ENCODE results near the gene GABRP.
"Not testable (repeated sequence)": the region's sequence is repeated elsewhere in the genome, so short reads cannot be mapped to it uniquely, and the experiment has no call there.

GABRP gene

GRCh38 chr5:170756691-170757090 is 26.8 kb upstream of the GABRP start:
- Histone ChIP-seq H3K4me1 (ENCODE audit: insufficient read depth, low read length) (peaks cover 20% of the 10 kb centered on the region), H3K27me3 (ENCODE audit: insufficient read depth, low read length) (no peaks in the 10 kb centered on the region), H3K9ac (ENCODE audit: low read depth, low read length) (no peak overlapping the region), H3K27ac (ENCODE audit: low read depth, low read length) (no peak overlapping the region), H3K4me3 (ENCODE audit: low read length) (no peak overlapping the region), H3K9me3 (ENCODE audit: insufficient read depth, low read depth, low read length) (no peaks in the 10 kb centered on the region), H3K36me3 (ENCODE audit: insufficient read depth, low read length) (no peaks in the 10 kb centered on the region)
- 91% methylated on average over 8 of the region's 8 CpGs for WGBS

DNA sequence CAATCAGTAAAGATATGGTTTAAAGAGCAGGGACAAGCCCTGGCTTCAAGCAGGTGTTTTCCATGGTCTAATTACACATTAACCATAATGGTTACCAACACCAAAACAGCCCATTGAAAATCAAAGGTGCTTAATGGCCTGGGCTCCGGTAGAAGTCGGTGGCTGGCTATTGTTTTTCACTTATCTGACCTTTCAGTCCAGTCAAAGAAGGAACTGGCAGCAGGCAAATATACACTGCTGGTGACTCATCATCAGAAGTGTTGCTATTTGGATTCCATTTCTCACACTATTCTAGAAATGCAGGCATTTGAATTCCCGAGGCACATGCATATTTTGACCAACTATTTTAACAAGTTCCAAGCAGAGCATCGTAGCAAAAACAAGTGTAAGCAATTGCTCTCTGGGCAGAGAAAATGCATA is 26.3 kb upstream of the GABRP start:
- Histone ChIP-seq H3K9ac (ENCODE audit: low read depth, low read length) (no peak overlapping the region), H3K27me3 (ENCODE audit: insufficient read depth, low read length) (no peaks in the 10 kb centered on the region), H3K4me1 (ENCODE audit: insufficient read depth, low read length) (peaks cover 23% of the 10 kb centered on the region), H3K4me3 (ENCODE audit: low read length) (no peak overlapping the region), H3K27ac (ENCODE audit: low read depth, low read length) (no peak overlapping the region), H3K36me3 (ENCODE audit: insufficient read depth, low read length) (no peaks in the 10 kb centered on the region), H3K9me3 (ENCODE audit: insufficient read depth, low read depth, low read length) (no peaks in the 10 kb centered on the region)
- WGBS, result 54% methylated on average over 4 of the region's 4 CpGs

GRCh38 chr5:170757669-170758068 is 25.9 kb upstream of the GABRP start:
- 86% methylated on average over 2 of the region's 2 CpGs for WGBS
- H3K27me3 ChIP-seq (ENCODE audit: insufficient read depth, low read length), result no peaks in the 10 kb centered on the region
- H3K4me1 ChIP-seq (ENCODE audit: insufficient read depth, low read length), result peaks cover 23% of the 10 kb centered on the region
- no peak overlapping the region for H3K27ac ChIP-seq (ENCODE audit: low read depth, low read length)
- no peak overlapping the region for H3K9ac ChIP-seq (ENCODE audit: low read depth, low read length)
- H3K9me3 ChIP-seq (ENCODE audit: insufficient read depth, low read depth, low read length), result no peaks in the 10 kb centered on the region
- no peaks in the 10 kb centered on the region for H3K36me3 ChIP-seq (ENCODE audit: insufficient read depth, low read length)
- no peak overlapping the region for H3K4me3 ChIP-seq (ENCODE audit: low read length)

DNA sequence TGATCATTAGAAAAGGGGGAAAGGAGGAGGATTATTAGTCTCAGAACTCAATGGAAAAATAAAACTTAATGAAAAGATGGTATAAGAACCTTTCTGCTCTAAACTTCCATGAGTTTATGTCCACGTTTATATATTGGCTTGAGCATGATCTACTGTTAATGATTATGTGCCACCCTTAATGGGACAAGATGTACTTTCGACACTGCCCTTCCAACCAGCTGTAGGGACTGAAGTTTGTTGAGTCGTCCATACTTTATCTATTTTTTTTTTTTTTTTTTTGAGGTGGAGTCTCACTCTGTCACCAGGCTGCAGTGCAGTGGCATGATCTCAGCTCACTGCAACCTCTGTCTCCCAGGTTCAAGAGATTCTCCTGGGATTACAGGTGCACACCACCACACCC is 25.0 kb upstream of the GABRP start:
- H3K36me3 ChIP-seq (ENCODE audit: insufficient read depth, low read length), result no peaks in the 10 kb centered on the region
- H3K27ac ChIP-seq (ENCODE audit: low read depth, low read length), result no peak overlapping the region
- H3K9me3 ChIP-seq (ENCODE audit: insufficient read depth, low read depth, low read length), result no peaks in the 10 kb centered on the region
- no peak overlapping the region for H3K9ac ChIP-seq (ENCODE audit: low read depth, low read length)
- H3K4me3 ChIP-seq (ENCODE audit: low read length), result no peak overlapping the region
- peaks cover 23% of the 10 kb centered on the region for H3K4me1 ChIP-seq (ENCODE audit: insufficient read depth, low read length)
- 98% methylated on average over 2 of the region's 3 CpGs for WGBS
- H3K27me3 ChIP-seq (ENCODE audit: insufficient read depth, low read length), result no peaks in the 10 kb centered on the region

DNA sequence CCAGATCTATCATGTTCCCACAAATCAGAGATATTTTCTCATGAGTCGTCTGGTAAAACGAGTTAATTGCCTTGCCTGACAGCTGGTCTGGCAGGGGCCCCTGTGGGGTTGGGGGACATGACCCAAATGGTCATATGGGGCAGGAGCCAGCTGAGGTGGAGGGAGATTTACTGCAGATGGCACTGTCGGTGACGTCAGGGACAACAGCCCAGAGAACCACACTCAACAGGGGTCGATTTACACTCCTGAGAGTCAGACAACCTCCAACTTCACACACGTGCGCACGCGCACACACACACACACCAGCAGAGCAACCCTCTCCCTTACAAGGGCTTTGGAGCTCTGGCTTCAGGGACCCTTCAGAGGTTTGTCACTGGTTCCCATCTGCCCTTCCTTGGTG is 23.4 kb upstream of the GABRP start:
- WGBS, result 95% methylated on average over 9 of the region's 9 CpGs
- Histone ChIP-seq H3K36me3 (ENCODE audit: insufficient read depth, low read length) (no peaks in the 10 kb centered on the region), H3K4me1 (ENCODE audit: insufficient read depth, low read length) (peaks cover 23% of the 10 kb centered on the region), H3K4me3 (ENCODE audit: low read length) (no peak overlapping the region), H3K9me3 (ENCODE audit: insufficient read depth, low read depth, low read length) (no peaks in the 10 kb centered on the region), H3K9ac (ENCODE audit: low read depth, low read length) (no peak overlapping the region), H3K27ac (ENCODE audit: low read depth, low read length) (peak overlapping the region; percentile 12; the same call in 1 of the 2 replicates), H3K27me3 (ENCODE audit: insufficient read depth, low read length) (no peaks in the 10 kb centered on the region)

GRCh38 chr5:170761048-170761707 is 22.3 kb upstream of the GABRP start:
- Histone ChIP-seq H3K4me1 (ENCODE audit: insufficient read depth, low read length) (peaks cover 23% of the 10 kb centered on the region), H3K4me3 (ENCODE audit: low read length) (0 out of 2 replicates have a peak overlapping the region, but pooled peaks have one; percentile 28), H3K36me3 (ENCODE audit: insufficient read depth, low read length) (no peaks in the 10 kb centered on the region), H3K9me3 (ENCODE audit: insufficient read depth, low read depth, low read length) (no peaks in the 10 kb centered on the region), H3K27ac (ENCODE audit: low read depth, low read length) (peak overlapping the region; percentile 98), H3K9ac (ENCODE audit: low read depth, low read length) (peak overlapping the region; percentile 84), H3K27me3 (ENCODE audit: insufficient read depth, low read length) (no peaks in the 10 kb centered on the region)
- 68% methylated on average over 7 of the region's 7 CpGs for whole genome bisulfite sequencing

DNA sequence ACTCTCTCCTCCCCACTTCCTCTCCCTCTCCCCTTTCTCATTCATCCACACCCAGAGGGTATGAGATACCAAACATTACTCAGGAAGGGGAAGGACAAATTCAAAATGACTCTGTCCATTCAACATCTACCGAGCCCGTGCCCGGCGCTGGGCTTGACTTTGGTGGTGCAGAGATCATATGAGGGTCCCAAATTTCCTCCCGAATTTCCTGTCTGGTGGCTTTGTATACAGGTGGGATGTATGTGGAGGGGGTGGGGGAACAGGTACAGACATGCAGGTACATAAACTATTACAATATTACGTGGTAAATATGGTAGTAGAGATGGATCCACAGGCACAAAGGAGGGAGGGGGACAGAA is 21.8 kb upstream of the GABRP start:
- H3K27me3 ChIP-seq (ENCODE audit: insufficient read depth, low read length), result no peaks in the 10 kb centered on the region
- H3K27ac ChIP-seq (ENCODE audit: low read depth, low read length), result peak overlapping the region; percentile 98

GRCh38 chr5:170762298-170762697 is 21.2 kb upstream of the GABRP start:
- H3K9ac ChIP-seq (ENCODE audit: low read depth, low read length); H3K27me3 ChIP-seq (ENCODE audit: insufficient read depth, low read length); H3K27ac ChIP-seq (ENCODE audit: low read depth, low read length); H3K4me3 ChIP-seq (ENCODE audit: low read length); H3K36me3 ChIP-seq (ENCODE audit: insufficient read depth, low read length); H3K9me3 ChIP-seq (ENCODE audit: insufficient read depth, low read depth, low read length): not testable (repeated sequence)
- WGBS, result 66% methylated on average over 9 of the region's 9 CpGs
- H3K4me1 ChIP-seq (ENCODE audit: insufficient read depth, low read length), result peaks cover 23% of the 10 kb centered on the region

More for the DNA sequence above, 21.8 kb upstream of the GABRP start:
- 81% methylated on average over 6 of the region's 6 CpGs for WGBS
- Histone ChIP-seq H3K4me1 (ENCODE audit: insufficient read depth, low read length) (peaks cover 23% of the 10 kb centered on the region), H3K36me3 (ENCODE audit: insufficient read depth, low read length) (no peaks in the 10 kb centered on the region), H3K4me3 (ENCODE audit: low read length) (peak overlapping the region; percentile 28; the same call in 1 of the 2 replicates), H3K9me3 (ENCODE audit: insufficient read depth, low read depth, low read length) (no peaks in the 10 kb centered on the region), H3K9ac (ENCODE audit: low read depth, low read length) (peak overlapping the region; percentile 84)

GRCh38 chr5:170765868-170766267 is 17.7 kb upstream of the GABRP start:
- WGBS, result 76% methylated on average over 9 of the region's 9 CpGs
- H3K27me3 ChIP-seq (ENCODE audit: insufficient read depth, low read length); H3K9me3 ChIP-seq (ENCODE audit: insufficient read depth, low read depth, low read length); H3K36me3 ChIP-seq (ENCODE audit: insufficient read depth, low read length); H3K9ac ChIP-seq (ENCODE audit: low read depth, low read length); H3K27ac ChIP-seq (ENCODE audit: low read depth, low read length): not testable (repeated sequence)
- peak overlapping the region; percentile 13; the same call in 1 of the 2 replicates for H3K4me3 ChIP-seq (ENCODE audit: low read length)
- peaks cover 19% of the 10 kb centered on the region for H3K4me1 ChIP-seq (ENCODE audit: insufficient read depth, low read length)

DNA sequence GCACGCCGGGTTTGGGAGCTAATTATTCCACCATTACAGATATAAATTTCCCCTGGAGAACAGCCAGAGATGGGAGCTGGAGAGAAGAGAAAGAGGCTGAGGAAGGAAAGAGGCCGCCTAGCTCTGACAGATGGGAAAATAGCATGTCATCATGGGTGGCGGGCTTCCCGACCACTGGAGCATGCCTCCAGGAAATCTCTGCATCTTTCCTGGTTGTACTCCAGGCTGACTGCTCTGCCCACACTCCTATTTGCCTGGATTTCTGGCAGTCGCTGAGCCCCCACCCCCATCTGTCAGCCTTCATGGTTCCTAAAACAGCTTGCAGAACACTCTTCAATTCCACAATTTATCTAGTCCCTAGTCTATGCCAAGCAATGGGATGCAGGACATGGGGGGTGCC is 14.3 kb upstream of the GABRP start:
- Histone ChIP-seq H3K9me3 (ENCODE audit: insufficient read depth, low read depth, low read length) (no peaks in the 10 kb centered on the region), H3K4me3 (ENCODE audit: low read length) (no peak overlapping the region), H3K27me3 (ENCODE audit: insufficient read depth, low read length) (no peaks in the 10 kb centered on the region), H3K27ac (ENCODE audit: low read depth, low read length) (no peak overlapping the region), H3K4me1 (ENCODE audit: insufficient read depth, low read length) (peaks cover 15% of the 10 kb centered on the region), H3K9ac (ENCODE audit: low read depth, low read length) (no peak overlapping the region), H3K36me3 (ENCODE audit: insufficient read depth, low read length) (no peaks in the 10 kb centered on the region)
- WGBS, result 84% methylated on average over 4 of the region's 6 CpGs

DNA sequence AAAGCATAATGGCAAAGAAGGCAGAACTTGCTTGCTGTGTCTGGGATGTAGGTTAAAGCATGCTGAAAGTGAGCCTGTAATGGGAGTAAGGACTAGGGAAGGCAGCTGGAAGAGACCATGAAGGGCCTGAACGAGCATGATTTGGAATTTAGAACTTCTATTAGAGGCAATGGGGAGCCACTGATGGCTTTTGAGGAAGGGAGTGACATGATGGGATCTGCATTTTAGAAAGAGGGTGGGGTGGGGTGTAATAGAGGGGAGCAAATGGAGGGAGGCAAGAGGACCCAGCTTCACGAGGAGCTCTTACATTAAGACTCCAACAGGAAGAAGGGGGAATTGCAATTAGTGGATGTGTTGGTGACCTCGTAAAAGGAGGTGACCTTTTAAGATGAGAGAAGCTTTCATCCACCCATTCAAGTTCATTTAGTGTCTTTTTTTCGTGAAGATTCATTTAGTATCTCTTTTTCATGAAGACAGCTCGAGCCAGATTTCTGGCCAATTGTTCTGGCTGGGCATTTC is 13.6 kb upstream of the GABRP start:
- no peak overlapping the region for H3K27ac ChIP-seq (ENCODE audit: low read depth, low read length)
- no peaks in the 10 kb centered on the region for H3K9me3 ChIP-seq (ENCODE audit: insufficient read depth, low read depth, low read length)
- H3K4me3 ChIP-seq (ENCODE audit: low read length), result no peak overlapping the region
- peaks cover 15% of the 10 kb centered on the region for H3K4me1 ChIP-seq (ENCODE audit: insufficient read depth, low read length)
- WGBS, result 90% methylated on average over 4 of the region's 5 CpGs
- H3K9ac ChIP-seq (ENCODE audit: low read depth, low read length), result no peak overlapping the region
- no peaks in the 10 kb centered on the region for H3K36me3 ChIP-seq (ENCODE audit: insufficient read depth, low read length)
- no peaks in the 10 kb centered on the region for H3K27me3 ChIP-seq (ENCODE audit: insufficient read depth, low read length)

- 95% methylated on average over 15 of the region's 15 CpGs for WGBS
- no peaks in the 10 kb centered on the region for H3K27me3 ChIP-seq (ENCODE audit: insufficient read depth, low read length)
- H3K9ac ChIP-seq (ENCODE audit: low read depth, low read length), result no peak overlapping the region
- no peak overlapping the region for H3K27ac ChIP-seq (ENCODE audit: low read depth, low read length)
- H3K4me3 ChIP-seq (ENCODE audit: low read length), result no peak overlapping the region
- no peaks in the 10 kb centered on the region for H3K36me3 ChIP-seq (ENCODE audit: insufficient read depth, low read length)
- peaks cover 15% of the 10 kb centered on the region for H3K4me1 ChIP-seq (ENCODE audit: insufficient read depth, low read length)
- no peaks in the 10 kb centered on the region for H3K9me3 ChIP-seq (ENCODE audit: insufficient read depth, low read depth, low read length)
These were observed 12.0 kb upstream of the GABRP start for GRCh38 chr5:170771496-170771895.

Measured in HUES64 (cell line).